ENCODE measurements around the gene POGZ.
"Not testable (repeated sequence)": the region's sequence is repeated elsewhere in the genome, so short reads cannot be mapped to it uniquely, and the experiment has no call there.

GRCh38 chr1:151390221-151391078 lies 68.8 kb downstream of the POGZ start:
- not testable (repeated sequence) for TF ChIP-seq RAD21 (IDR thresholded peaks at IDR 0.05; ENCODE audit: low read length); POLR2A (IDR thresholded peaks at IDR 0.05; ENCODE audit: low read depth, low read length); CTCF (conservative IDR thresholded peaks at IDR 0.05; ENCODE audit: low read depth, low read length); MXI1 (IDR thresholded peaks at IDR 0.05; ENCODE audit: borderline replicate concordance, low read depth, low read length); RCOR1 (IDR thresholded peaks at IDR 0.05; ENCODE audit: insufficient replicate concordance, low read length)

All from IMR-90 (cell line).